Lower lobe of right lung (tissue), 2 donors: ENCODE results near the gene KIAA1549. TPM values are rescaled to one million over a fixed set of nuclear protein-coding genes. Genes with fewer than 3 reads are reported as not detected.

Experiments
- ATAC-seq, 2 donors: fragments of 200-7000 bp; cut with Tn5 transposase; one replicate each; pipeline ENCODE4 v1.9.1; 2020 to 2022; ENCODE audit warnings: mild to moderate bottlenecking in 2 of 2, moderate library complexity in 2 of 2
- DNase-seq: peaks from one replicate; pipeline ENCODE4 v3.0.0-alpha.2; 2020
- H3K27ac ChIP-seq: fragments of 200-600 bp; one replicate; pipeline ENCODE4 v1.8.0; 2022
- H3K27me3 ChIP-seq: fragments of 200-600 bp; one replicate; pipeline ENCODE4 v1.8.0; 2022; ENCODE audit warnings: low read depth
- H3K36me3 ChIP-seq: fragments of 200-600 bp; one replicate; pipeline ENCODE4 v1.8.0; 2022; ENCODE audit warnings: mild to moderate bottlenecking
- H3K4me1 ChIP-seq: fragments of 200-600 bp; one replicate; pipeline ENCODE4 v1.8.0; 2022
- H3K4me3 ChIP-seq: fragments of 200-600 bp; one replicate; pipeline ENCODE4 v1.8.0; 2022; ENCODE audit warnings: mild to moderate bottlenecking
- H3K9me3 ChIP-seq: fragments of 200-600 bp; one replicate; pipeline ENCODE4 v1.8.0; 2022
- intact Hi-C: fragments of 100-400 bp; cut with DNase I; formaldehyde crosslinking; loops from one replicate; pipeline ENCODE4 v1.11.0; 2022
- total RNA-seq: library from RNA; stranded (reverse); fragmentation: NEBNext Ultra II Directional; extraction: Animal tissue kit (Norgen Biotek cat#: 25700); gene quantifications from one replicate; pipeline ENCODE4 v1.2.1, GENCODE V29; 2021
- TF ChIP-seq, protein P1 (sequence below): fragments of 200-600 bp; IDR thresholded peaks from one replicate; pipeline ENCODE4 v1.8.0; 2022; ENCODE audit warnings: antibody characterized with exemption, mild to moderate bottlenecking
- donor health status: DM: no; HTN: yes; CAD: no; lungs with severe emphysema.

Gene KIAA1549
- total RNA-seq, 1 donor from 2014 or later, result 5.3 TPM

DNA sequence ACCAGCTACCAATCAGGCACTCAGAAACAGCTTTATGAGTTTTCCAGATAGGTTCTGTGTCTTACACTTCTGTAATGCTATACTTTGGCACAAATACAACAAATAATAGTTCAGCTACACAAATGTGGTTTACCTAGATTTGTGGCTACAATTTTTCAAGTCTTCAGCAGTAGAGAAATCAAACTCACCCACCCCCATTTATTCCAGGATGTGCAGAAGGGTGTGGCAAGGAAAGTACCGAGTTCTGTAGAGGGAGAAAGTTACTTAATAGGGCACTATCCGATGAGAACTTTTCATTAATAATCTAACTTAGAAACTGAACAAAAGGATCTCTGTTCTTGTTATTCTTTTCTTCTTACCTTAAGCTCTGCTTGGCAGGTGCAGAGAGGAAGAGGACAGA is 152.9 kb downstream of the KIAA1549 start:
- TF ChIP-seq, protein P1, sequence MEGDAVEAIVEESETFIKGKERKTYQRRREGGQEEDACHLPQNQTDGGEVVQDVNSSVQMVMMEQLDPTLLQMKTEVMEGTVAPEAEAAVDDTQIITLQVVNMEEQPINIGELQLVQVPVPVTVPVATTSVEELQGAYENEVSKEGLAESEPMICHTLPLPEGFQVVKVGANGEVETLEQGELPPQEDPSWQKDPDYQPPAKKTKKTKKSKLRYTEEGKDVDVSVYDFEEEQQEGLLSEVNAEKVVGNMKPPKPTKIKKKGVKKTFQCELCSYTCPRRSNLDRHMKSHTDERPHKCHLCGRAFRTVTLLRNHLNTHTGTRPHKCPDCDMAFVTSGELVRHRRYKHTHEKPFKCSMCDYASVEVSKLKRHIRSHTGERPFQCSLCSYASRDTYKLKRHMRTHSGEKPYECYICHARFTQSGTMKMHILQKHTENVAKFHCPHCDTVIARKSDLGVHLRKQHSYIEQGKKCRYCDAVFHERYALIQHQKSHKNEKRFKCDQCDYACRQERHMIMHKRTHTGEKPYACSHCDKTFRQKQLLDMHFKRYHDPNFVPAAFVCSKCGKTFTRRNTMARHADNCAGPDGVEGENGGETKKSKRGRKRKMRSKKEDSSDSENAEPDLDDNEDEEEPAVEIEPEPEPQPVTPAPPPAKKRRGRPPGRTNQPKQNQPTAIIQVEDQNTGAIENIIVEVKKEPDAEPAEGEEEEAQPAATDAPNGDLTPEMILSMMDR, result no peak
- intact Hi-C loops, result no loop called here
- Histone ChIP-seq H3K4me1 (no peaks in the 10 kb centered on the region), H3K27ac (no peak overlapping the region), H3K9me3 (no peaks in the 10 kb centered on the region), H3K27me3 (no peaks in the 10 kb centered on the region), H3K4me3 (no peak overlapping the region), H3K36me3 (no peaks in the 10 kb centered on the region)
- ATAC-seq, result no peak
- DNase-seq, result no peak

DNA sequence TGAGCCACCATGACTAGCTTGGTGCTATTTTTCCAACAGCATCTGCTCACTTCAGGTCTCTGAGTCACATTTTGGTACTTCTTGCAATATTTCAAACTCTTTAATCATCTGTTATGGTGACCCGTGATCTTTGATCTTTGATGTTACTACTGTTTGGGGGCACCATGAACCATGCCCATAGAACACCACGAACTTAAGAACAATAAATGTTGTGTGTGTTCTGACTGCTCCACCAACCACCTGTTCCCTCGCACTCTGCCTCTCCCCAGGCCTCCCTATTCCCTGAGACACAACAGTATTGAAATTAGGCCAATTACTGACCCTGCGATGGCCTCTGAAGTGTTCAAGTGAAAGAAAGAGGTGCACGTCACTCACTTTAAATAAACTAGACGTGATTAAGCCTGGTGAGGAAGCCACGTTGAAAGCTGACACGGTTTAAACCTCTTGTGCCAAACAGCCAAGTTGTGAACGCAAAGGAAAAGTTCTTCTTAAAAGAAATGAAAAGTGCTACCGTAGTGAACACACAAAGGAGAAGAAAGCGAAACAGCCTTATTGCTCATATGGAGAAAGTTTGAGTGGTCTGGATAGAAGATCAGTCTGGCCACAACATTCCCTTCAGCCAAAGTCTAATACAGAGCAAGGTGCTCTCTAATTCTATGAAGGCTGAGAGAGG is 156.0 kb downstream of the KIAA1549 start:
- H3K27me3 ChIP-seq, result no peaks in the 10 kb centered on the region
- no peak for ATAC-seq
- H3K4me1 ChIP-seq, result no peaks in the 10 kb centered on the region
- H3K4me3 ChIP-seq, result no peak overlapping the region
- intact Hi-C loops, result no loop called here
- TF ChIP-seq, protein P1, result no peak
- no peak overlapping the region for H3K27ac ChIP-seq
- no peak for DNase-seq
- no peaks in the 10 kb centered on the region for H3K36me3 ChIP-seq
- H3K9me3 ChIP-seq, result no peaks in the 10 kb centered on the region

DNA sequence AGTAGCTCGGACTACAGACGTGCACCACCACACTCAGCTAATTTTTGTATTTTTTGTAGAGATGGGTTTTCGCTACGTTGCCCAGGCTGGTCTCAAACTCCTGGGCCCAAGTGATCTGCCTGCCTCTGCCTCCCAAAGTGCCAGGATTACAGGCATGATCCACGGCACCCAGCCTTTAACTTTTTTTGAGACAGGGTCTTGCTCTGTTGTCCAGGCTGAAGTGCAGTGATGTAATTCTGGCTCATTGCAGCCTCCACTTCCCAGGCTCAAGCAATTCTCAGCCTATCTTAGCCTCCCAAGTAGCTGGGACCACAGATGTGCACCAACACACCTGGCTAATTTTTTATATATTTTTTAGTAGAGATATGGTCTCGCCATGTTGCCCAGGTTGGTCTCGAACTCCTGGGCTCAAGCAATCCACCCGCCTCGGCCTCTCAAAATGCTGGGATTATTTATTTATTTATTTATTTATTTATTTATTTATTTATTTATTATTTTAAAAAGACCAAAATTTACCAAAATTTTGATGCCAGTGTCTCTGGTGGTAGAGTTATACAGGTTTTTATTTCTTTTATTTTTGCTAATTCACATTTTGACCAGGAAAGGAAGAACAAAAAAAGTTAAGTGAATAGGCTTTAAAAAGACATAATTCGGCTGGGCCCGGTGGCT is 158.2 kb downstream of the KIAA1549 start:
- Histone ChIP-seq H3K27me3 (no peaks in the 10 kb centered on the region), H3K4me1 (no peaks in the 10 kb centered on the region), H3K27ac (no peak overlapping the region), H3K4me3 (no peak overlapping the region), H3K36me3 (no peaks in the 10 kb centered on the region), H3K9me3 (no peaks in the 10 kb centered on the region)
- intact Hi-C loops, result no loop called here
- DNase-seq (no peak), ATAC-seq (no peak)
- TF ChIP-seq, protein P1, result no peak

DNA sequence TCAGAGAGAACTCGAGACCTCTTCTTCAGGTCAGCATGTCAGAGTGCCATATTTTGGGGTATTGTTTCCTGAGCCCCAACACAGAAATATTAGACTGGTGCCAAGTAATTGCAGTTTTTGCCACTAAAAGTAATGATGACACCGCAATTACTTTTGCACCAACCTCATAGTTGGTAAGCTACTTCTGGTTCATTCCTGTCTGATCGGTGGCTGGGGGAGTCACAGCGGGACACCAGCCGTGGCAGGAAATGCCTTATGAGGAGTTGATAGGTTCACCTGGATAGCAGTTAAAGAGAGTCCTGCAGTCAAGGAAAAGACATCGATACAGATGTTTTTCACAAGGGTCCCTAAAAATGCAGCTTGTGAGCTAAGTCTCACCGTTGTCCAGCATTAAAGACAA is 159.3 kb downstream of the KIAA1549 start:
- TF ChIP-seq, protein P1, result no peak
- ATAC-seq (no peak), DNase-seq (no peak)
- no peaks in the 10 kb centered on the region for H3K27me3 ChIP-seq
- no peak overlapping the region for H3K4me3 ChIP-seq
- H3K4me1 ChIP-seq, result no peaks in the 10 kb centered on the region
- H3K27ac ChIP-seq, result no peak overlapping the region
- intact Hi-C loops, result no loop called here
- no peaks in the 10 kb centered on the region for H3K9me3 ChIP-seq
- no peaks in the 10 kb centered on the region for H3K36me3 ChIP-seq

DNA sequence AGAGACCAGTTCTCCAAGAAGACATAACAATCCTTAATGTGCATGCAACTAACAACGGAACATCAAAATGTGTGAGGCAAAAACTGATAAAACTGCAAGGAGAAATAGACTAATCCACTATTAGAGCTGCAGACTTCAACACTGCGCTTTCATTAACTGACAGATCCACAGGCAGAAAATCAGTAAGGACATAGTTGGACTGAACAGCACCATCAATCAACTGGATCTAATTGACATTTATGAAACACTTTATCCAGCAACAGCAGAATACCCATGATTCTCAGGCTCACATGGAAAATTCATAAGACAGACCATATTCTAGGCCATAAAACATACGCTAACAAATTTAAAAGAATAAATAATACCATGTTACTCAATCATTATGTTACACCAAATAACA is 161.6 kb downstream of the KIAA1549 start:
- TF ChIP-seq, protein P1, result no peak
- Histone ChIP-seq H3K27ac (no peak overlapping the region), H3K9me3 (no peaks in the 10 kb centered on the region), H3K4me3 (no peak overlapping the region), H3K27me3 (no peaks in the 10 kb centered on the region), H3K4me1 (no peaks in the 10 kb centered on the region), H3K36me3 (no peaks in the 10 kb centered on the region)
- no peak for DNase-seq
- no peak for ATAC-seq
- intact Hi-C loops, result no loop called here
